ENCODE measurements around the gene COPE.

Gene COPE

GRCh38 chr19:18919086-18919899 lies at the start of gene COPE, which contains the start of gene DDX49:
TSS of gene COPE (minus strand) at chr19:18919387. CDS start at chr19:18919348, 39 bp downstream.
TSS of gene DDX49 (plus strand) at chr19:18919715. CDS start at chr19:18919742, 27 bp downstream.
- peak within 1 kb of the TSS; percentile 90 to 99 for H3K4me3 ChIP-seq (replicated peaks in 1 of 2; ENCODE audit: low read depth in 2 of 2, low read length in 2 of 2)
- peak; percentile 100 for DNase-seq (ENCODE audit: low read depth in 2 of 2)
- no peak for TF ChIP-seq CTCF (IDR thresholded peaks at IDR 0.05; ENCODE audit: low read depth, low read length)

- no peak overlapping the region for H3K4me3 ChIP-seq (replicated peaks in 1 of 2; ENCODE audit: low read depth in 2 of 2, low read length in 2 of 2)
- no peak for TF ChIP-seq CTCF (IDR thresholded peaks at IDR 0.05; ENCODE audit: low read depth, low read length)
- peak; percentile 82 to 92 for DNase-seq (ENCODE audit: low read depth in 2 of 2)
Measured at GRCh38 chr19:18967358-18968146, 48.4 kb upstream of the COPE start.

GRCh38 chr19:18966307-18966706 lies 47.1 kb upstream of the COPE start:
- H3K4me3 ChIP-seq (replicated peaks in 1 of 2; ENCODE audit: low read depth in 2 of 2, low read length in 2 of 2), result no peak overlapping the region
- DNase-seq (ENCODE audit: low read depth in 2 of 2), result no peak
- no peak for TF ChIP-seq CTCF (IDR thresholded peaks at IDR 0.05; ENCODE audit: low read depth, low read length)

- no peak overlapping the region for H3K4me3 ChIP-seq (replicated peaks in 1 of 2; ENCODE audit: low read depth in 2 of 2, low read length in 2 of 2)
- DNase-seq (ENCODE audit: low read depth in 2 of 2), result no peak
- TF ChIP-seq CTCF (IDR thresholded peaks at IDR 0.05; ENCODE audit: low read depth, low read length), result no peak
Measured at GRCh38 chr19:18964121-18964520, 44.9 kb upstream of the COPE start.

- DNase-seq (ENCODE audit: low read depth in 2 of 2), result no peak
- no peak for TF ChIP-seq CTCF (IDR thresholded peaks at IDR 0.05; ENCODE audit: low read depth, low read length)
- no peak overlapping the region for H3K4me3 ChIP-seq (replicated peaks in 1 of 2; ENCODE audit: low read depth in 2 of 2, low read length in 2 of 2)
Measured at GRCh38 chr19:18961767-18962620, 42.8 kb upstream of the COPE start.

GRCh38 chr19:18960370-18960769 lies 41.2 kb upstream of the COPE start:
- no peak for TF ChIP-seq CTCF (IDR thresholded peaks at IDR 0.05; ENCODE audit: low read depth, low read length)
- no peak for DNase-seq (ENCODE audit: low read depth in 2 of 2)
- no peak overlapping the region for H3K4me3 ChIP-seq (replicated peaks in 1 of 2; ENCODE audit: low read depth in 2 of 2, low read length in 2 of 2)

All from cardiac fibroblast (primary cell).